GM23338 (cell line): ENCODE data around the gene FNIP2. TPM values are rescaled to one million over a fixed set of nuclear protein-coding genes. Genes with fewer than 3 reads are reported as not detected.
A peak's percentile ranks its signal among the peaks of the same experiment; 100 is the strongest.

ENCODE experiments used
- ATAC-seq: fragments of 200-7000 bp; cut with Tn5 transposase; 3 replicates; pipeline ENCODE4 v1.9.1; 2020
- DNase-seq: peaks from one replicate; pipeline ENCODE4 v3.0.0-alpha.2; 2015; ENCODE audit warnings: low spot score
- H2AFZ ChIP-seq: fragments of 200-600 bp; sonication (generic); 2 replicates; pipeline ENCODE4 v1.8.0; 2016; ENCODE audit warnings: antibody characterized with exemption, mild to moderate bottlenecking, moderate library complexity
- H3F3A ChIP-seq: fragments of 200-600 bp; sonication (generic); replicated peaks from 2 replicates; pipeline ENCODE4 v1.8.0; 2017; ENCODE audit warnings: antibody characterized with exemption, mixed run types, low read depth
- H3K27ac ChIP-seq: fragments of 200-600 bp; sonication (generic); 2 replicates; pipeline ENCODE4 v1.6.1; 2016; ENCODE audit warnings: low read depth
- H3K27me3 ChIP-seq: fragments of 200-600 bp; sonication (generic); 2 replicates; pipeline ENCODE4 v1.8.0; 2016; ENCODE audit warnings: mild to moderate bottlenecking, mixed run types, moderate library complexity; ENCODE audit not compliant: insufficient read depth
- H3K36me3 ChIP-seq: fragments of 200-600 bp; sonication (generic); 2 replicates; pipeline ENCODE4 v1.8.0; 2016; ENCODE audit warnings: mild to moderate bottlenecking; ENCODE audit not compliant: insufficient read depth
- H3K4me1 ChIP-seq: fragments of 200-600 bp; sonication (generic); 2 replicates; pipeline ENCODE4 v1.8.0; 2016; ENCODE audit warnings: mild to moderate bottlenecking, moderate library complexity; ENCODE audit not compliant: insufficient read depth
- H3K4me2 ChIP-seq: fragments of 200-600 bp; sonication (generic); 2 replicates; pipeline ENCODE4 v1.7.1; 2017; ENCODE audit warnings: mixed run types
- H3K4me3 ChIP-seq: fragments of 200-600 bp; sonication (generic); 2 replicates; pipeline ENCODE4 v1.6.1; 2016; ENCODE audit warnings: mixed run types
- H3K79me2 ChIP-seq: fragments of 200-600 bp; sonication (generic); replicated peaks from 2 replicates; pipeline ENCODE4 v1.8.0; 2017; ENCODE audit warnings: mild to moderate bottlenecking; ENCODE audit not compliant: insufficient read depth
- H3K9me2 ChIP-seq: fragments of 200-600 bp; sonication (generic); 2 replicates; pipeline ENCODE4 v1.8.0; 2017; ENCODE audit not compliant: insufficient read depth
- H4K20me1 ChIP-seq: fragments of 200-600 bp; sonication (generic); replicated peaks from 2 replicates; pipeline ENCODE4 v1.8.0; 2017; ENCODE audit warnings: mild to moderate bottlenecking; ENCODE audit not compliant: insufficient read depth
- H3K27ac Mint-ChIP-seq: 2 replicates; pipeline ENCODE4 v1.8.0; 2020; ENCODE audit warnings: inconsistent platforms, mild to moderate bottlenecking, moderate library complexity, mixed read lengths
- H3K27me3 Mint-ChIP-seq: 3 replicates; pipeline ENCODE4 v1.8.0; 2022; ENCODE audit warnings: low read depth, mild to moderate bottlenecking, moderate library complexity, mixed read lengths, inconsistent platforms; ENCODE audit not compliant: insufficient read depth, poor library complexity
- H3K36me3 Mint-ChIP-seq: 3 replicates; pipeline ENCODE4 v1.8.0; 2021; ENCODE audit warnings: low read depth, mild to moderate bottlenecking, inconsistent platforms, moderate library complexity, mixed read lengths
- H3K4me1 Mint-ChIP-seq: 3 replicates; pipeline ENCODE4 v1.8.0; 2020; ENCODE audit warnings: mild to moderate bottlenecking, inconsistent platforms, mixed read lengths
- H3K4me3 Mint-ChIP-seq: 3 replicates; pipeline ENCODE4 v1.8.0; 2021; ENCODE audit warnings: moderate library complexity, mild to moderate bottlenecking, inconsistent platforms, mixed read lengths
- H3K9me3 Mint-ChIP-seq: 3 replicates; pipeline ENCODE4 v1.8.0; 2020; ENCODE audit warnings: moderate library complexity, mild to moderate bottlenecking, inconsistent platforms, mixed read lengths
- CREB1 ChIP-seq: fragments of 250-450 bp; sonication (Bioruptor Pico); IDR thresholded peaks from 2 replicates; pipeline ENCODE4 v1.5.0; 2020; ENCODE audit warnings: low read depth, mild to moderate bottlenecking, moderate library complexity
- EZH2 ChIP-seq: fragments of 200-600 bp; sonication (generic); IDR thresholded peaks from one replicate; pipeline ENCODE4 v1.8.0; 2017; ENCODE audit warnings: antibody characterized with exemption, mild to moderate bottlenecking, low read depth; ENCODE audit not compliant: unreplicated experiment
- EZH2phosphoT487 ChIP-seq: fragments of 200-600 bp; sonication (generic); IDR thresholded peaks from one replicate; pipeline ENCODE4 v1.8.1; 2018; ENCODE audit warnings: antibody characterized with exemption; ENCODE audit not compliant: unreplicated experiment
- JUNB ChIP-seq: IDR thresholded peaks from one replicate; pipeline ENCODE4 v1.6.1; 2016; ENCODE audit warnings: antibody characterized with exemption; ENCODE audit not compliant: unreplicated experiment
- POLR2AphosphoS5 ChIP-seq: IDR thresholded peaks from 2 replicates; pipeline ENCODE4 v1.6.1; 2016; ENCODE audit warnings: antibody characterized with exemption, low read depth
- STAT1 ChIP-seq: IDR thresholded peaks from one replicate; pipeline ENCODE4 v1.6.1; 2016; ENCODE audit warnings: antibody characterized with exemption; ENCODE audit not compliant: unreplicated experiment
- ZNF114 ChIP-seq: fragments of 250-450 bp; sonication (Bioruptor Pico); IDR thresholded peaks from 2 replicates; pipeline ENCODE4 v1.5.0; 2020; ENCODE audit warnings: mild to moderate bottlenecking, moderate library complexity
- ZNF331 ChIP-seq: fragments of 250-450 bp; sonication (Bioruptor Pico); IDR thresholded peaks from 2 replicates; pipeline ENCODE4 v1.5.0; 2020; ENCODE audit warnings: low read depth, mild to moderate bottlenecking, moderate library complexity
- polyA plus RNA-seq: library from polyadenylated mRNA; unstranded; fragments of >200 nt; fragmentation: Nextera tagmentation; extraction: Ambion mirVana; gene quantifications from 2 replicates; pipeline ENCODE4 v1.2.1, GENCODE V29; 2016
- total RNA-seq: library from RNA; depleted of rRNA; stranded (reverse); fragments of >200 nt; shearing (Covaris generic); gene quantifications from 2 replicates; pipeline ENCODE4 v1.2.3, GENCODE V29; 2014
- TF ChIP-seq, protein P1 (sequence below): IDR thresholded peaks from 2 replicates; pipeline ENCODE4 v1.6.1; 2016; ENCODE audit warnings: antibody characterized with exemption
- TF ChIP-seq, protein P2 (sequence below): IDR thresholded peaks from one replicate; pipeline ENCODE4 v1.6.1; 2018; ENCODE audit warnings: antibody characterized with exemption; ENCODE audit not compliant: unreplicated experiment

The FNIP2 gene
- total and polyA plus RNA-seq, 2 experiments from 2014 or later: 2.7 to 17.2 TPM

DNA sequence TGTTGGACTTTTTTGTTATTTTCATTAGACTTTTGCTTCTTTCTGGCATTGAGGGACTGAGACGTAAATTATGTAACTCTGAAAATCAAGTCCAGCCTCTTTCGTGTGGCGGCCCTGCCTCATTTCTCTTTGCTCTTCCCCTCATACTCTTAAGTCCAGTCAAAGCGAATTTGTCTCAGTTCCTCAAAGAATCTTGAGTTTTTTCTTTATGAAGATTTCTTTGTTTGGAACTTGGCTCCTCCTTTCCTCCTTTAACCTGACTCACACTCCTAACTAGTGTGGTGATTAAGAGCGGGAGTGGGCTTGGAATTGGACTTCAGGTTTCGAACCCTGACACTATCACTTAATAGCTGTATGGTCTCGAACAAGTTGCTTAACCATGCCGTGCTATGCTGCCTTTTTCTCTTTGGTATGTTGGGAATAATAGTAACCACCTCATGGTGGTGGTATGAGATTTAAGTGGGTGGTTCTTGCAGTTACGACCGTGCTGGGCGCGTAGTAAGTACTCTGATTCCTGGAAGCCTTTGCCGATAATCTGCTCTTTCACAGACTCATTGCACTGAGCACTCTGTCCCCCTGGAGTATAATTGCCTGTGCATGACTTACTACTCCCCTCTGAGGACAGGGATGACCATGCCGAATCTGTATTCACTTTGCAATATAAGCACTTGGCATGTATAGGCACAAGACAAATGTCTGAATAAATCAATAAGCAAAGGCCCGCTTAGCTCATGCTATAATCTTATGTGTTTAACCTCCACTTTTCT, 19.1 kb downstream of the FNIP2 start:
- Histone ChIP-seq H3K4me3 (no peak overlapping the region), H3K36me3 (no peaks in the 10 kb centered on the region), H3K27ac (no peak overlapping the region; the same call in 1 of the 2 replicates), H3F3A (no peaks in the 10 kb centered on the region), H3K4me2 (no peak overlapping the region), H3K27me3 (no peaks in the 10 kb centered on the region), H3K4me1 (no peaks in the 10 kb centered on the region), H3K79me2 (peaks cover 51% of the 10 kb centered on the region), H2AFZ (no peak overlapping the region), H4K20me1 (no peaks in the 10 kb centered on the region), H3K9me2 (no peaks in the 10 kb centered on the region)
- Mint-ChIP-seq H3K4me1 (peaks cover 47% of the 10 kb centered on the region), H3K27ac (peak overlapping the region; percentile 46; the same call in 1 of the 2 replicates), H3K4me3 (no peak overlapping the region), H3K36me3 (no peaks in the 10 kb centered on the region), H3K27me3 (peaks cover 2% of the 10 kb centered on the region), H3K9me3 (no peaks in the 10 kb centered on the region)
- TF ChIP-seq, protein P1, sequence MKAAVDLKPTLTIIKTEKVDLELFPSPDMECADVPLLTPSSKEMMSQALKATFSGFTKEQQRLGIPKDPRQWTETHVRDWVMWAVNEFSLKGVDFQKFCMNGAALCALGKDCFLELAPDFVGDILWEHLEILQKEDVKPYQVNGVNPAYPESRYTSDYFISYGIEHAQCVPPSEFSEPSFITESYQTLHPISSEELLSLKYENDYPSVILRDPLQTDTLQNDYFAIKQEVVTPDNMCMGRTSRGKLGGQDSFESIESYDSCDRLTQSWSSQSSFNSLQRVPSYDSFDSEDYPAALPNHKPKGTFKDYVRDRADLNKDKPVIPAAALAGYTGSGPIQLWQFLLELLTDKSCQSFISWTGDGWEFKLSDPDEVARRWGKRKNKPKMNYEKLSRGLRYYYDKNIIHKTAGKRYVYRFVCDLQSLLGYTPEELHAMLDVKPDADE: no peak
- TF ChIP-seq ZNF331 (CRISPR knock-in tag) (no peak), STAT1 (no peak), EZH2 (no peak), POLR2AphosphoS5 (no peak), JUNB (no peak), EZH2phosphoT487 (no peak), ZNF114 (CRISPR knock-in tag) (no peak), CREB1 (no peak)
- TF ChIP-seq, protein P2, sequence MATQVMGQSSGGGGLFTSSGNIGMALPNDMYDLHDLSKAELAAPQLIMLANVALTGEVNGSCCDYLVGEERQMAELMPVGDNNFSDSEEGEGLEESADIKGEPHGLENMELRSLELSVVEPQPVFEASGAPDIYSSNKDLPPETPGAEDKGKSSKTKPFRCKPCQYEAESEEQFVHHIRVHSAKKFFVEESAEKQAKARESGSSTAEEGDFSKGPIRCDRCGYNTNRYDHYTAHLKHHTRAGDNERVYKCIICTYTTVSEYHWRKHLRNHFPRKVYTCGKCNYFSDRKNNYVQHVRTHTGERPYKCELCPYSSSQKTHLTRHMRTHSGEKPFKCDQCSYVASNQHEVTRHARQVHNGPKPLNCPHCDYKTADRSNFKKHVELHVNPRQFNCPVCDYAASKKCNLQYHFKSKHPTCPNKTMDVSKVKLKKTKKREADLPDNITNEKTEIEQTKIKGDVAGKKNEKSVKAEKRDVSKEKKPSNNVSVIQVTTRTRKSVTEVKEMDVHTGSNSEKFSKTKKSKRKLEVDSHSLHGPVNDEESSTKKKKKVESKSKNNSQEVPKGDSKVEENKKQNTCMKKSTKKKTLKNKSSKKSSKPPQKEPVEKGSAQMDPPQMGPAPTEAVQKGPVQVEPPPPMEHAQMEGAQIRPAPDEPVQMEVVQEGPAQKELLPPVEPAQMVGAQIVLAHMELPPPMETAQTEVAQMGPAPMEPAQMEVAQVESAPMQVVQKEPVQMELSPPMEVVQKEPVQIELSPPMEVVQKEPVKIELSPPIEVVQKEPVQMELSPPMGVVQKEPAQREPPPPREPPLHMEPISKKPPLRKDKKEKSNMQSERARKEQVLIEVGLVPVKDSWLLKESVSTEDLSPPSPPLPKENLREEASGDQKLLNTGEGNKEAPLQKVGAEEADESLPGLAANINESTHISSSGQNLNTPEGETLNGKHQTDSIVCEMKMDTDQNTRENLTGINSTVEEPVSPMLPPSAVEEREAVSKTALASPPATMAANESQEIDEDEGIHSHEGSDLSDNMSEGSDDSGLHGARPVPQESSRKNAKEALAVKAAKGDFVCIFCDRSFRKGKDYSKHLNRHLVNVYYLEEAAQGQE: no peak
- DNase-seq (no peak), ATAC-seq (peak; percentile 23; the same call in 1 of the 3 replicates)

DNA sequence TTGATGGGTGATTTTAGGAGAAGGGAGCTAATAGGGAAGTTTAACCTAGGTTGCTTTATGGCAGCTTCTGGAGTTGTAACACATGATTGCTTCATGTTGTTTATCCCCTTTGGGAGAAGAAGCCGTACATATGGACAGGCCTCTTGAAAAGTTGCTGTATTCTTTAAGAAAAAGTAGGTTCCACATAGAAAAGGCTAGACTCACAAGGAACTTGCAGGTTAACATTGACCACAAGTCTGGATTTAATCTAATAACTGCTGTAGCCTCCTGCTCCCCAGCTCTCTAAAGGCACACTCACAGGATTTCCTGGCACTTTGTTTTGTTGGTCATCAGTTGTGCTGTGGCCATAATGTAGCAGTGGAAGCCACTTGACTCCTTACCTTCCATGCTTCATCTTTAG, 19.7 kb downstream of the FNIP2 start:
- no peaks in the 10 kb centered on the region for H3K4me1 ChIP-seq
- no peak overlapping the region for H3K4me3 ChIP-seq
- no peak for ATAC-seq
- no peaks in the 10 kb centered on the region for H3K9me3 Mint-ChIP-seq
- H3K36me3 Mint-ChIP-seq: no peaks in the 10 kb centered on the region
- H3K4me2 ChIP-seq: no peak overlapping the region
- H3K9me2 ChIP-seq: no peaks in the 10 kb centered on the region
- H3K27me3 Mint-ChIP-seq: peaks cover 2% of the 10 kb centered on the region
- H2AFZ ChIP-seq: no peak overlapping the region
- H3K27me3 ChIP-seq: no peaks in the 10 kb centered on the region
- DNase-seq: no peak
- H3K27ac ChIP-seq: no peak overlapping the region
- H3K27ac Mint-ChIP-seq: no peak overlapping the region
- H3K36me3 ChIP-seq: no peaks in the 10 kb centered on the region
- no peaks in the 10 kb centered on the region for H3F3A ChIP-seq
- peaks cover 45% of the 10 kb centered on the region for H3K79me2 ChIP-seq
- H3K4me3 Mint-ChIP-seq: no peak overlapping the region
- no peaks in the 10 kb centered on the region for H4K20me1 ChIP-seq
- peaks cover 42% of the 10 kb centered on the region for H3K4me1 Mint-ChIP-seq
- TF ChIP-seq, protein P2: no peak
- TF ChIP-seq STAT1: no peak
- no peak for TF ChIP-seq EZH2
